ENCODE measurements around the gene SLC4A9.

The SLC4A9 gene

GRCh38 chr5:140362875-140363630 lies 3.1 kb downstream of the SLC4A9 start:
- DNase-seq (ENCODE audit: low read depth), result no peak

- DNase-seq (ENCODE audit: low read depth), result no peak
These were observed 3.9 kb downstream of the SLC4A9 start for GRCh38 chr5:140363631-140364471.

GRCh38 chr5:140364472-140364765 lies 4.4 kb downstream of the SLC4A9 start:
- DNase-seq (ENCODE audit: low read depth), result no peak

- DNase-seq (ENCODE audit: low read depth), result no peak
These were observed 5.3 kb downstream of the SLC4A9 start for GRCh38 chr5:140365282-140365681.

- DNase-seq (ENCODE audit: low read depth), result no peak
These were observed 5.9 kb downstream of the SLC4A9 start for GRCh38 chr5:140365941-140366340.

GRCh38 chr5:140366589-140367255 lies 6.7 kb downstream of the SLC4A9 start:
- no peak for DNase-seq (ENCODE audit: low read depth)

- DNase-seq (ENCODE audit: low read depth), result no peak
These were observed 7.4 kb downstream of the SLC4A9 start for GRCh38 chr5:140367256-140368013.

- no peak for DNase-seq (ENCODE audit: low read depth)
These were observed 11.6 kb downstream of the SLC4A9 start for GRCh38 chr5:140371356-140372151.

GRCh38 chr5:140372971-140373487 lies 13.0 kb downstream of the SLC4A9 start:
- DNase-seq (ENCODE audit: low read depth), result peak; percentile 46

GRCh38 chr5:140381351-140381750 lies 21.4 kb downstream of the SLC4A9 start:
- no peak for DNase-seq (ENCODE audit: low read depth)

- no peak for DNase-seq (ENCODE audit: low read depth)
These were observed 22.0 kb downstream of the SLC4A9 start for GRCh38 chr5:140381972-140382371.

GRCh38 chr5:140382866-140383265 lies 22.9 kb downstream of the SLC4A9 start:
- no peak for DNase-seq (ENCODE audit: low read depth)

GRCh38 chr5:140383300-140383699 lies 23.3 kb downstream of the SLC4A9 start:
- no peak for DNase-seq (ENCODE audit: low read depth)

GRCh38 chr5:140388052-140388451 lies 28.1 kb downstream of the SLC4A9 start:
- DNase-seq (ENCODE audit: low read depth), result no peak

GRCh38 chr5:140391312-140391711 lies 31.3 kb downstream of the SLC4A9 start:
- DNase-seq (ENCODE audit: low read depth), result no peak

GRCh38 chr5:140391732-140392131 lies 31.7 kb downstream of the SLC4A9 start:
- no peak for DNase-seq (ENCODE audit: low read depth)

- no peak for DNase-seq (ENCODE audit: low read depth)
These were observed 33.7 kb downstream of the SLC4A9 start for GRCh38 chr5:140393738-140394137.

- no peak for DNase-seq (ENCODE audit: low read depth)
These were observed 38.4 kb downstream of the SLC4A9 start for GRCh38 chr5:140398379-140398811.

- no peak for DNase-seq (ENCODE audit: low read depth)
These were observed 40.2 kb downstream of the SLC4A9 start for GRCh38 chr5:140399979-140400729.

GRCh38 chr5:140400730-140401361 lies 40.9 kb downstream of the SLC4A9 start:
- DNase-seq (ENCODE audit: low read depth), result peak; percentile 96

All from GM04504 (cell line).